DND-41 (cell line): ENCODE results near the gene HMCN2.

ENCODE experiments used
- EZH2 ChIP-seq: IDR thresholded peaks from 3 replicates; pipeline ENCODE4 v1.6.1; 2012; ENCODE audit warnings: borderline replicate concordance, low read depth, mild to moderate bottlenecking, moderate library complexity, low read length, inconsistent platforms; ENCODE audit not compliant: severe bottlenecking
- TF ChIP-seq, protein P1 (sequence below): IDR thresholded peaks from 2 replicates; pipeline ENCODE4 v1.5.1; 2012; ENCODE audit warnings: borderline replicate concordance, low read length, moderate library complexity, mild to moderate bottlenecking; ENCODE audit not compliant: poor library complexity, severe bottlenecking; ENCODE audit errors: extremely low read depth

DNA sequence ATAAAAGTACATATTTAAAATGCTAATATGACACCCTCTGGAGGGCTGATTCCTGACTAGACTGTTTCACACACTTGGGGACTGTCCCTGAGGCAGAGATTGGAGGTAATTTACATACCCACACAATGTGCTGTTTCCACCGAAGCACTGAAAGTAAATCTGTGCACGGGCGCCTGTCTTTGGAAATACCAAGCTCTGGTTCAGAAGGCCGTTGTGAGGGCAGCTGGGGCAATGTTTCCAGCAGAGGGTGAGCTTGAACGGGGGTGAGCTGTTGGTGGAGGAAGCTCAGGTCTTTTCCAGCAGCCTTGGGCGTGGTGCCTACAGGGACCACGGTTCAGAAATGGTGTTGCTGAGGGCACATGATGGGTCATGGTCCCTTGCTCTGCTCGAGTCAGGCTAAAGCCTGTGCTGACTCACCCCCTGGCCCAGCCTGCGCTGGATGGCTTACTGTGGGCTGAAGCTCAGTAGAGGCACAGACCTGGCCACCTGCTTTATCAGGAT is 25.8 kb upstream of the HMCN2 start:
- TF ChIP-seq, protein P1, sequence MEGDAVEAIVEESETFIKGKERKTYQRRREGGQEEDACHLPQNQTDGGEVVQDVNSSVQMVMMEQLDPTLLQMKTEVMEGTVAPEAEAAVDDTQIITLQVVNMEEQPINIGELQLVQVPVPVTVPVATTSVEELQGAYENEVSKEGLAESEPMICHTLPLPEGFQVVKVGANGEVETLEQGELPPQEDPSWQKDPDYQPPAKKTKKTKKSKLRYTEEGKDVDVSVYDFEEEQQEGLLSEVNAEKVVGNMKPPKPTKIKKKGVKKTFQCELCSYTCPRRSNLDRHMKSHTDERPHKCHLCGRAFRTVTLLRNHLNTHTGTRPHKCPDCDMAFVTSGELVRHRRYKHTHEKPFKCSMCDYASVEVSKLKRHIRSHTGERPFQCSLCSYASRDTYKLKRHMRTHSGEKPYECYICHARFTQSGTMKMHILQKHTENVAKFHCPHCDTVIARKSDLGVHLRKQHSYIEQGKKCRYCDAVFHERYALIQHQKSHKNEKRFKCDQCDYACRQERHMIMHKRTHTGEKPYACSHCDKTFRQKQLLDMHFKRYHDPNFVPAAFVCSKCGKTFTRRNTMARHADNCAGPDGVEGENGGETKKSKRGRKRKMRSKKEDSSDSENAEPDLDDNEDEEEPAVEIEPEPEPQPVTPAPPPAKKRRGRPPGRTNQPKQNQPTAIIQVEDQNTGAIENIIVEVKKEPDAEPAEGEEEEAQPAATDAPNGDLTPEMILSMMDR, result no peak
- TF ChIP-seq EZH2, result no peak
